Astrocyte (in vitro differentiated cells and primary cell): ENCODE measurements around the gene VIP.

Experiments
- CTCF ChIP-seq: IDR thresholded peaks from 2 replicates; pipeline ENCODE4 v1.5.1; 2011; ENCODE audit warnings: low read depth, mild to moderate bottlenecking, inconsistent platforms, low read length, moderate library complexity; ENCODE audit not compliant: insufficient read depth
- EZH2 ChIP-seq: IDR thresholded peaks from 2 replicates; pipeline ENCODE4 v1.6.1; 2012; ENCODE audit warnings: mild to moderate bottlenecking, low read length, inconsistent platforms; ENCODE audit not compliant: insufficient read depth

GRCh38 chr6:152750694-152751093 lies at the start of gene VIP:
- TF ChIP-seq CTCF (no peak), EZH2 (no peak)
